AG09309 (cell line): ENCODE measurements around the gene GBP5.
"Not testable (repeated sequence)": the region's sequence is repeated elsewhere in the genome, so short reads cannot be mapped to it uniquely, and the experiment has no call there.

ENCODE experiments used
- DNase-seq: peaks from one replicate; pipeline ENCODE4 v3.0.0-alpha.2; 2010; ENCODE audit warnings: low read depth
- H3K4me3 ChIP-seq: 2 replicates; pipeline ENCODE4 v1.5.1; 2011; ENCODE audit warnings: mild to moderate bottlenecking, low read depth, low read length, moderate library complexity; ENCODE audit not compliant: control insufficient read depth
- TF ChIP-seq, protein P1 (sequence below): IDR thresholded peaks from 2 replicates; pipeline ENCODE4 v1.5.1; 2011; ENCODE audit warnings: mild to moderate bottlenecking, low read depth, low read length, inconsistent platforms; ENCODE audit not compliant: insufficient read depth, control insufficient read depth; ENCODE audit errors: missing control alignments

Gene GBP5

DNA sequence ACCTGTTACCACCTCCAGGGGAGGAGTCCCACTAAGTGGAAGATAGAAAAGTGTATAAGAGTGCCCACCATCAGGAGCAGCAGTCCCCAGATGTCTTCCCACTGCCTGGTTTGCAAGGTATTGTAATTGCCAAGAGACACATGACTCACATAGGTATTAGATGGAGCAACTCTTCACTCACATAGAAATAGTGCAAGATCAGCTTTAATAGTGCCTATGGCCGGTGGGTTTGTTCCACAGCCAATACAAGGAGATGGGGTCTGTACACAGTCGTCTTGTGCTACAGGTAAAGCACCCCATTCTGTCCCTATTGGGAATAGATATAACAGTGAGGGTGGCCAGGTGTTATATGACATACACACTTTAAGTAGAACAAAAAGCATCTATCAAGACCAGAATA lies 18.6 kb upstream of the GBP5 start:
- DNase-seq: no peak
- TF ChIP-seq, protein P1, sequence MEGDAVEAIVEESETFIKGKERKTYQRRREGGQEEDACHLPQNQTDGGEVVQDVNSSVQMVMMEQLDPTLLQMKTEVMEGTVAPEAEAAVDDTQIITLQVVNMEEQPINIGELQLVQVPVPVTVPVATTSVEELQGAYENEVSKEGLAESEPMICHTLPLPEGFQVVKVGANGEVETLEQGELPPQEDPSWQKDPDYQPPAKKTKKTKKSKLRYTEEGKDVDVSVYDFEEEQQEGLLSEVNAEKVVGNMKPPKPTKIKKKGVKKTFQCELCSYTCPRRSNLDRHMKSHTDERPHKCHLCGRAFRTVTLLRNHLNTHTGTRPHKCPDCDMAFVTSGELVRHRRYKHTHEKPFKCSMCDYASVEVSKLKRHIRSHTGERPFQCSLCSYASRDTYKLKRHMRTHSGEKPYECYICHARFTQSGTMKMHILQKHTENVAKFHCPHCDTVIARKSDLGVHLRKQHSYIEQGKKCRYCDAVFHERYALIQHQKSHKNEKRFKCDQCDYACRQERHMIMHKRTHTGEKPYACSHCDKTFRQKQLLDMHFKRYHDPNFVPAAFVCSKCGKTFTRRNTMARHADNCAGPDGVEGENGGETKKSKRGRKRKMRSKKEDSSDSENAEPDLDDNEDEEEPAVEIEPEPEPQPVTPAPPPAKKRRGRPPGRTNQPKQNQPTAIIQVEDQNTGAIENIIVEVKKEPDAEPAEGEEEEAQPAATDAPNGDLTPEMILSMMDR: no peak
- no peak overlapping the region for H3K4me3 ChIP-seq

DNA sequence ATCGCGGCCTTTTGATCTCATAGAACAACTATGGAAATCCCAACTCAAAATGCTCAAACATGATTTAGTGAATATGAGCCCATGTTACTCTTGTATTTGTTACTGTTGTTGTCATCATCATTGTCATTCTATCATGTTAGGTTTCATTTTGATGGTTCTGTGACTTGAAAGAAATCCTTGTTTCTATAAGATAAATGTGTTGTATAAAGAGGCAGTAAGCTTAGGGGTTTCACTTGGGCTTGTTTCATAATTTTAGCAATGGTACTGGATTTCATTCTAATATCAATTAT lies 15.3 kb upstream of the GBP5 start:
- H3K4me3 ChIP-seq: no peak overlapping the region
- TF ChIP-seq, protein P1: no peak
- DNase-seq: no peak

DNA sequence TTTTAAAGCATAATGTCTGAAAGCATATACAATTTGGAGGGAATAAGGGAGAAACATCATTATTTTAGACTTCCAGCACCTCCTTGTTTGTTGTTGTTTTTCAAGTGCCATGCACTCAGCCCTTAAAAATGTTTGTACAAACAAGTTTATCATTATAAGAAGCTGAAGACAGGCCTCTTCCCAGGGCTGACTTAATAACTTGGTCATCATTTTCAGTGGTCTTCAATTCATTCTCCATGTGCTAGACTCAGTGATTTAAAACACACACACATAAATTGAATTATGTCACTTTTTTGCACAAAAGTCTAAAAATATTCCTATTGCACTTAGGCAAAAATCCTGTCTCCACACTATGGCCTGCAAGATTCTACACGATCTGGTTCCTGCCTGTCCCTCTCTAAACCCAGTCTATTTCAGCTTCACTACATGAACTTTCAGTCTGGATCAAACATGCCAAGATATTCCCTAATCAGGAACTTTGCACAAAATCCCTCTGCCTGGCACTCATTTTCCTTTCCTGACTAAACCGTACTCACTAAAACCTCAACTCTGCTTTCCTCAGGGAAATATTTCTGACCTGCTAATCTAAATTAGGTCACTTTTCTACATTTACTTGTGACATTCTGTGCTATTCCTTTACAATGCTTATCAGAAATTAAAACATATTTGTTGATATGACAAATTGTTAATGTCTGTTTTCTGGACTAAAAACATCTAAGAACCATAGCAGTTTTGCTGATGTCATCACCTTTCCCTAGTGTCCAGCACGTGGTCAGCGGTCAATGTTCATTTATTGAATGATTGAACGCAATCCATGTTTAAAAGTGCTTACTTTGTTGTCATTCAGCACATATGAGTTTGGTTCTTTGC lies 14.8 kb upstream of the GBP5 start:
- DNase-seq: no peak
- no peak overlapping the region for H3K4me3 ChIP-seq
- TF ChIP-seq, protein P1: no peak

DNA sequence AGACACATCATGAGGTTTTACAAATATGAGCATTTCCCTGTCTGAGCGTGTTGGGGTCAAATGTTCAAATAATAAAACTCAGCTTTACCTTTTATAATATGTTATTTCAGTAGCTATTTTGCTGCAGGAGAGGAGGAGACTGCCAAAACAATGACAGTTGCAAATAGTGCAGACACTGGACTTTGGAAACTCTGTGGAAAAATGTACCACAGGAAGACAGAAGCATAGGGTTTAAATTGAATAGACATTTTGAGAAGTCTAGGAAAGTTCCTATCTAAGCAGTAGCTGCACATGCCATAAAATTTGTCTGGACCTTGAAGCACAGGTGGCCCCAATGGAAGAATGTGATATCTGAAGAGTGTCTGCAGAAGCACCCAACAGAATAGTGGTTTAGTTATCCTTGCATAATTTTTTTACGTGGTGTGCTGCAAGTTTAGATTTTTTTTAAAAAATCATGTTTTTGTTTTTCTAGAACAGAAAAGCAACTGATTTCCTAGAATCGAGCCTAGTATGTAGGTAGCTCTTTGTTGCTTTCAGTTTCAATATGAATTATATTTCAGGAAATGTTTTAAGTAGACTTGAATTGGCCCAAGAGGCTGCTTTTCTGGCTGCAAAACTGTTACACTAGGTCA lies 14.0 kb upstream of the GBP5 start:
- no peak for DNase-seq
- TF ChIP-seq, protein P1: no peak
- H3K4me3 ChIP-seq: no peak overlapping the region

DNA sequence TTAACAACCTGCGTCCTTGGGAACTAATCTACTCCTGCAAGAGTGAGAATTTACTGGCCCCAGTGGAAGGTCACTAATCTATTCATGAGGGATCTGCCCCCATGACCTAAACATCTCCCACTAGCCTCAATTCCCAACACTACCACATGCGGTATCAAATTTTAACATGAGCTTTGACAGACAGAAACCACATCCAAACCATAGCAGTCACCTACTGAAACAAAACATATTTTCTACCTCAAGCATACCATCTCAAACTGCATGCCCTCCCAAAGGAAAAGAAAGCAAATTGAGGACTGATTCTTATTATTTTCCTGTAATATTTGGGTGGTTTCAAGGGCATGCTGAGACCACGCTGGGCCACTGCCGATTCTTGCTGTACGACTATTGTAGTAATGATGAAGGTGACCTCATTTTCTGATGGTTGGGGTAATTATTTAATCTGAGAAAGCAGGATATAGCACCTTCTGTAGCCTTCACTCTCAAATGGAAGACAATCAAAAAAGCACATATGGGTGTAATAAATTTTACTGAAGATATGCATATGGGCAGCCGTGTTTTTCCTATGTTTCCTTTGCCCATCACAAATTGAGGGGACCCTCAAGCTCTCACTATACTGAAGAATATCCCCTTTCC lies 13.2 kb upstream of the GBP5 start:
- DNase-seq: no peak
- H3K4me3 ChIP-seq: no peak overlapping the region
- TF ChIP-seq, protein P1: no peak

DNA sequence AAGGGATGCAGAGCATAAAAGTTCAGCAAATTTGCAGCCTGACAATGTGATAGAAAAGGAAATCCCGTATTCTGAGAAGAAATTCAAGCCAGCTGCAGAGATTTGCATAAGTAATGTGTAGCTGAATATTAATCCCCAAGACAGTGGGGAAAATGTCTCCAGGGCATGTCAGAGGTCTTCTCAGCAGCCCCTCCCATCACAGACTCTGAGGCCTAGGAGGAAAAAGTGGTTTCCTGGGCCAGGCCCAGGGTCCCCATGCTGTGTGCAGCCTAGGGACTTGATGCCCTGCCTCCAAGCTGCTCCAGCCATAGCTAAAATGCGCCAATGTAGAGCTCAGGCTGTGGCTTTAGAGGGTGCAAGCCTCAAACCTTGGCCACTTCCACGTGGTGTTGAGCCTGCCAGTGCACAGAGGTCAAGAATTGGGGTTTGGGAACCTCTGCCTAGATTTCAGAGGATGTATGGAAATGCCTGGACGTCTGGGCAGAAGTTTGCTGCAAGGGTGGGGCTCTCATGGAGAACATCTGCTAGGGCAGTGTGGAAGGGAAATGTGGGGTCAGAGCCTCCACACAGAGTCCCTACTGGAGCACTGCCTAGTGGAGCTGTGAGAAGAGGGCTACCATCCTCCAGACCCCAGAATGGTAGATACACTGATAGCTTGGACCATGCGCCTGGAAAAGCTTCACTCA lies 11.6 kb upstream of the GBP5 start:
- H3K4me3 ChIP-seq, DNase-seq: not testable (repeated sequence)
